CD4-positive, alpha-beta T cell treated with Interleukin-15 for 1 hour (primary cell): ENCODE data around the gene HOXA5.

Experiments
- DNase-seq: peaks from one replicate; pipeline ENCODE4 v3.0.0-alpha.2; 2020

HOXA5 gene

GRCh38 chr7:27158436-27159265, 15.2 kb upstream of the HOXA5 start:
- DNase-seq = peak; percentile 14

DNA sequence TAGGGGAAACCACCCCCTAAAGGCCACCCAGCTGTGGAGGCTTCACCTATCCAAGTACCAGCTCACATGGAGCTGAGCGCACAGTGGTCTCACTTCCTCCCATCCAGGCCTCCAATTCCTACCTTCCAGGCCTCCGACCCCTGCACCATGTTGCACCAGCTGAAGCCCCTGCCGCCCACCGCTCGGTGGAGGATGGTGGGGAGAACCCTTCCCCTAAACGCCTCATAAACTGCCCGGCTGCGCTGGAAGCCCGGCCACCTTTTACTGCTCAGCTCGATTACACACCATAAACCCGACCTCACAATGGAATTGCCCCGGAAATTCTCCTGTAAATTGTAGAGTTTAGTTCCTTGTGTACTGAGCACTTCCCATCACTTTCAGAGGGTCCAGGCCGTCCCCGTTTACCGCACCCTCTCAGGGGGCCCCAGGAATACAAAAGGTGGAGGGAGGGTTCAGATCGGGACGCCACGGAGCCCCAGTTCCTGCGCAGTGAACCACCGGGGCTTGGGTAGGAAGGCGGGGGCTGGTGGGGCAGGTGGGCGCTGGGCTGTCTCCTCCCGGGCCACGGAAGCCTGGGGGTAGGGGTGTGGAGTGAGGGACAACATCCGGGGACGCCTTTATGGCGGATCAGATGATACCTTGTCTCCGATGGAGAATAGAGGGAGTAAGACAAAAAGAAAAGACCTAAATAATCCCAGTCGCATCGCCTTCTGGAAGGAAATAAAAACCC, 14.4 kb upstream of the HOXA5 start:
- peak; percentile 5 for DNase-seq

DNA sequence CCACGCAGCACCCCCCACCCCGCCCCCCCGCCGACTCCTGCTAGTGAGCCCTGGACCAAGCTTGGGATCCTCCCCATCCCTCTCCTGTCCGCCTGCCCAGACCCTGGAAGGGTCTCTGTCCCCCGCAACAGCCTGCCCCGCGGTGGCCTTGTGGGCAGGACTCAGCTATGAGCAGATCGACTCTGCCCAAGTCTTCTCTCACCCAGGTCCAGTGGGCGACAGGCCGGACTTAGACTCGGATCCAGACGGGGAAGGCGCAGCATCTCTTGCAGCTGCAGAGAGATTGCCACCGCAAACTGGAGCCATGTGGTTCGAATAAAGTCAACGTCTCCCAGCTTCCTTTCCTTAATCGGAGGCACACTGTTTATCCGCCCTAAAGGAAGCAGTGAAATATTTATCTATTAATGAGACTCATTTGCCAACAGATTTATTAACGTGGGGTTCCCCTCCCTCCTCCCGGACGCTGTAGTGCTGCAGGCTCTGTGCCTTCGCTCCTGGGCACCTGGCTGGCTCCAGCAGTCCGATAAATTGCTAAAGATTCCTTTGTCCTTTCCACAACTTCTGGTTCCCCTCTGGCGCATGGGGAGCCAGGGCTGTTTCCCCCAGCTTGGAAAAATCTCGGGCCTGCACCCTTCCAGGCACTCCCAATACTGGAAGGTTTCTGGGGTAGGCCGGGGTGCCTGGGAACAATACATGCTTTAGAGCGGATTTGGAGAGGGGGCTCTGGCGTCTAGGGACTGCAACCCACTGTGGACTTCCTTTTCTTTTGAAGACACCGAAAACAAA, 13.6 kb upstream of the HOXA5 start:
- DNase-seq = peak; percentile 15

DNA sequence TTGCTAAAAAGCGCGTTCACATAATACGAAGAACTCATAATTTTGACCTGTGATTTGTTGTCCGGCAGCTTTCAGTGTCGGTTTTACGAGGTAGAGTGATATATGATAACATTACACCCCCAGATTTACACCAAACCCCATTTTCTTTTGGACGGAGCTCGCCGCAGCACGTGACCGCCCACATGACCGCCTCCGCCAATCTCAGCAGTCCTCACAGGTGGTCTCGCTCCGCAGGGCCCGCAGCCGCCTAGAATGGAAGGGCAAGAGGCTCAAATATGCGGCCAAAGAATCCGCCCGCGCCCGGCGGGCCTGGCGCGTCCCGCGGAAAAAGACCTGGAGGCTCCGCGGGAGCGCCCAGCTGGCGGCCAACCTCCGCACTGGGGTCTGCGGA, 13.0 kb upstream of the HOXA5 start, which contains the start of gene HOXA7:
Gene HOXA7, minus strand, starts transcription at position 168 of the 391 bp plus-strand sequence. Its CDS starts 130 bp downstream, at position 38.
- DNase-seq = no peak

DNA sequence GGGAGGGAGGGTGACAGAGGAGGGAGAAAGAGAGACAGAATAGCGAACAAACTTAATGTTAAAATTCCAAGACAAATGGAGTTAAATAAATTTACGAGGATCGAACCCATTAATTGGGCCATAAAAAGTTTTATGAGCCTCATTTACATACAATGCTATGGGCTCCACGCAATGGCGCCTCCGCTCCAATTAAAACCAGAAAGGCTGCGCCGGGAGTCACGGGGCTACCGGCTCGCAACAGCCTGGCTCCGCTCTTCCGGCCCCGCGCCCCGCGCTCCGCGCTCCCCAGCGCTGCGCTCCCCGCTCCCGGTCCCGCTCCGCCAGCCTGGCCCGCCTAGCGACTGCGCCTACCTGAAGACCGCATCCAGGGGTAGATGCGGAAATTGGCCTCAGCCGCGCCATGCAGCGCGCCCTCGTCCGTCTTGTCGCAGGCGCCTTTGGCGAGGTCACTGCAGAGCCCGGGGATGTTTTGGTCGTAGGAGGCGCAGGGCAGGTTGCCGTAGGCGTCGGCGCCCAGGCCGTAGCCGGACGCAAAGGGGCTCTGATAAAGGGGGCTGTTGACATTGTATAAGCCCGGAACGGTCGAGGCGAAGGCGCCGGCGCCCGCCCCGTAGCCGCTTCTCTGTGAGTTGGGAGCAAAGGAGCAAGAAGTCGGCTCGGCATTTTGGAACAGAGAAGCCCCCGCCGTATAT, 12.5 kb upstream of the HOXA5 start:
- DNase-seq = no peak

- no peak for DNase-seq
These were observed 11.7 kb upstream of the HOXA5 start for GRCh38 chr7:27154901-27155815.

DNA sequence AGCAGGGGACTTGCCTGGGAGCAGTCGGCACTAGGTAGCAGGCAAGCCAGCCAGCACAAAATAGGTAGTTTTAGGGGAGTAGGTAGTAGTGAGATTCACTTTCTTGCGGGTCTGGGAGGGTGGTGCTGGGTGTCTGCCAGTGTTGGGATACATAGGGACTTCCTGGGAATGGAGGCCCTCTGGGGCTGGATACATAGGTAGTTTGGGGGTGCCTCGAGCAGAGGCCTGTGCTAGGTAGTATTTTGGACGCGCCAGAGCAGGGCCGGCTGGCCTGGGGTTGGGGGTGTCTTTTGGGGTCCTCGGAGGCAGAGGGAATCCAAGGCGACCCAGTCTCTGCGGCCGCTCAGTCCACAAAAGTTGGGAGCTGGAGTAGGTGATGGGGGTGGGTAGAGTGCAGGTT, 10.9 kb upstream of the HOXA5 start:
- no peak for DNase-seq

DNA sequence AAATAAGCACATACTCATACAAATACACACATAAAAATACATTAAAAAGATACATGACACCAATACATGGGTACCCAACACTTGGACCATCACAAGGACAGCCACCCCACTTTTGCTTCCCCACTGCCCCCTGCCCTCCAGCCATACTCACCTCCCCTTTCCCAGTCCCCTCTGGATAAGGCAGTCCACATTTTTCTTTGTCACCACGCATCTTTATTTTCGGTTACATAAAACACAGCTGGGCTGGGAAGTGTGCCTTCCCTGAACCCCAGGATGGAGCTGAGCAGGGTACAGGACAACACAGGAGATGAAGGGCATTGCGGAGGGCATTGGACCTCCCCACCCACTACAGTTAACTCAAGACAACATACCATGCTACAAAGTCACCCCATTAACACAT, 10.0 kb upstream of the HOXA5 start:
- DNase-seq = no peak

DNA sequence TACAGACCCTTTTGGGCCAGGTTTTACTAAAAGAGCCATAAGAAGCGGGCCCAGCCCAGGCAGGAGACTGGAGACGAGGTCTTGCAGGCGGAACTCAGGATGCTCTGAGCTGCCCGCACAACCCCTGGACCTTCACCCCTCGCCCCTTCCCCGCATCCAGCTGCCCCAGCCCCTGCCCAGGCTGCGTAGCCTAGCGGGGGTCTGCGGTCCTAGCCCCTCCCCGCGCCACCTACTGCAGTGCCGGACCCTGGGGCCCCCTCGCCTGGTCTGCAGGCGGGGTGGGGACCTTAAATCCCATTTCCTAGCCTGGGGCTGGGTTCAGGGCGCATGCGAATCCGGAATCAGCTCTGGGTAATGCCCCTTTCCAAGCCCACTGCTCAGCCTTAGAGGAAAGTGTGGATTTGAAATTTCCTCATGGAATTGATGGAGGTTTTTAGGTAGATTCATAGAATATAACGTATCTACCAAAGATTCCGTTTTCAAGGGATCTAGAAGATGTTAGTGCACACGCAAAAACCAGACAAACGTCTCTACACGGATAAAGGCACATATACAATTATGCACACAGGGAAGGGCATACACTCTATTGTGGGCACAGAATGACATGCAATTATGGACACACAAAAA, 9.4 kb upstream of the HOXA5 start:
- peak; percentile 7 for DNase-seq

DNA sequence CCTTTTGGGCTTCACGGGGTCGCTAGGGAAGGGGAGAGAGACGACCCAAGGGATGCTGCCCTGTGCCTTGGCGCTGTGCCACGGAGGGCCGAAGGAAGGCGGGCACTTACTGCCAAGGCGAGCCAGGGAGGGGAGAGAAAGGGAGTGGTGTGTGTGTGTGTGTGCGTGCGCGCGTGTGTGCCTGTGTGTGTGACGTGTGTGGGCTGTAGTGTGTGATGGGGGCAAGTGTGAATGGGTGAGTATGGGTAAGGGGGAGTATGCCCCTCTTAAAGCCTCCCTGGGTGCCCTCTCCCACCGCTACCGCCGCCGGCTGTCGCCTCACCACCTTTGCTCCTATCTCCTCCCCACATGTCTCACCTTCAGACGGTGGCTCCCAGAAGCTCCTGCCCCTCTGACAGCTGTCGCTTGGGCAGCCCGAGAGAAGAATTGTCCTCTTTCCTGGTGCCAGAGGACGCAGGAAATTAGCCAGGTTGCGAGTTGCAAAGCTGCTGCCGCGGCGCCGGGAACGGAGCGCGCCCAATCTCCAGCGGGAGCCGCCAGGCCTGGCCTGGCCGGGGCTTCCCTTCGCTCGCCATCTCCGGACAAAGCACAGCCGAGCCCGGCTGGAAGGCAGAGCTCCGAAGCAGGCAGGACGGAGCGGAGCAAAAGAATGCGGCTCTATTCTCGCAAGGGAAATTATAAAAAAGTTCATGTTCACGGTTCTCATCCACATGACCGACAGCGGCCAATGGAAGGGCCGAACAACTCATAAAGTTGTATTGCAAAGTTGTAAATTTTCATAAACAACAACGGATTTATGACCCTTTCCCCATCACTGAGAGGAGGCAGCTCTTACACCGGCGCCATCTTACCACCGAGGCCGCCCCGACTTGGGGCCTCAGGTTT, 8.7 kb upstream of the HOXA5 start, which contains the start of gene HOXA3:
Gene HOXA3, minus strand, starts transcription at position 653 of the 885 bp plus-strand sequence. CDS start 41,943 bp downstream, outside the sequence.
- DNase-seq = no peak

DNA sequence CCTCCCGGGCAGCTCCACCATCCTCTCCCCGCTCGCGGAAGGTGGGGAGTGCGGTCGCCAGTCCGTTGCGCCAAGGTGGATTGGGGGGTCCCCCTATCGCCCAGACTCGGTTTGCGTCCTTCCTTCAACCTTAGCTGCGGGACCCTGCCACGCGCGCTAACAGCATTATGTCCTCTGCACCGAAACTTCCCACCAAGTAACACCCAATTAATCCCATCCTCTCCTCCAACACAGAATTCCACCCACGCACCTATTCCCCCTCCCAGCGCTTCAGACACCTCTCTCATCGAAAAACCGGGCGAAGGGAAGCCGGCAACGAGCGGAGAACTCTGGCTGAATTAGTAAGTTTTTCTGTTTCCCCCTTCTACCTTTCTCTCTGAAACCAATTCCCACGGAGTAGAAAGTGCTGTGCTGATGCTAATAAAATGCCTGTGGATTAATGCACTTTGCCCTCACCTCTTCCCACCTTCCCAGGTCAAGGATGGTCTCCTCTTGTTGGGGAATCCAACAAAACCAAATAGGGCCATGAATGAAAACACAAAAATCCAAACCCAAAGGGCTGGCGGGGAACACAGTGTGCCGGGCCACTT, 8.0 kb upstream of the HOXA5 start:
- no peak for DNase-seq

GRCh38 chr7:27150568-27151340, 7.3 kb upstream of the HOXA5 start:
- DNase-seq = peak; percentile 66

GRCh38 chr7:27149842-27150567, 6.5 kb upstream of the HOXA5 start:
- no peak for DNase-seq

- no peak for DNase-seq
These were observed 5.5 kb upstream of the HOXA5 start for GRCh38 chr7:27148756-27149641.

- no peak for DNase-seq
These were observed 4.7 kb upstream of the HOXA5 start for GRCh38 chr7:27148031-27148755.
